ENCODE results near the gene WDR33.
"Not testable (repeated sequence)": the region's sequence is repeated elsewhere in the genome, so short reads cannot be mapped to it uniquely, and the experiment has no call there.

WDR33 gene

GRCh38 chr2:127829845-127830246 is 18.9 kb upstream of the WDR33 start:
- TF ChIP-seq EZH2 (IDR thresholded peaks at IDR 0.05; ENCODE audit: borderline replicate concordance, low read depth, low read length, severe bottlenecking) (no peak), CTCF (IDR thresholded peaks at IDR 0.05; ENCODE audit: borderline replicate concordance, extremely low read depth, low read length, poor library complexity, severe bottlenecking) (no peak)
- peak; percentile 86 for DNase-seq
- peaks cover 34% of the 10 kb centered on the region for H3K4me1 ChIP-seq (ENCODE audit: insufficient read depth, low read length)
- H3K4me2 ChIP-seq (ENCODE audit: insufficient read depth, low read length), result peak overlapping the region; percentile 54
- H3K9me3 ChIP-seq (ENCODE audit: insufficient read depth, low read length, severe bottlenecking), result peaks cover 12% of the 10 kb centered on the region
- no peak overlapping the region for H3K4me3 ChIP-seq (ENCODE audit: low read depth in 1 of 2, low read length in 2 of 2)
- no peak overlapping the region for H2AFZ ChIP-seq (ENCODE audit: low read depth, low read length)
- H3K27ac ChIP-seq (ENCODE audit: low read length), result peak overlapping the region; percentile 57
- ATAC-seq (ENCODE audit: insufficient read depth, low read depth), result peak; percentile 100
- no peaks in the 10 kb centered on the region for H3K36me3 ChIP-seq (ENCODE audit: insufficient read depth, low read length)
- H3K79me2 ChIP-seq (ENCODE audit: insufficient read depth, low read length), result no peaks in the 10 kb centered on the region
- no peaks in the 10 kb centered on the region for H3K27me3 ChIP-seq (ENCODE audit: insufficient read depth, low read length, poor library complexity)
- no peak overlapping the region for H3K9ac ChIP-seq (ENCODE audit: low read depth, low read length)
- peaks cover 11% of the 10 kb centered on the region; the same call in 1 of the 2 replicates for H4K20me1 ChIP-seq (ENCODE audit: insufficient read depth, low read length)

- not testable (repeated sequence) for H3K27ac ChIP-seq (ENCODE audit: low read length); H3K36me3 ChIP-seq (ENCODE audit: insufficient read depth, low read length); ATAC-seq (ENCODE audit: insufficient read depth, low read depth); H2AFZ ChIP-seq (ENCODE audit: low read depth, low read length); H3K79me2 ChIP-seq (ENCODE audit: insufficient read depth, low read length); H3K9ac ChIP-seq (ENCODE audit: low read depth, low read length); H3K27me3 ChIP-seq (ENCODE audit: insufficient read depth, low read length, poor library complexity); H3K4me3 ChIP-seq (ENCODE audit: low read depth in 1 of 2, low read length in 2 of 2); DNase-seq; H3K4me2 ChIP-seq (ENCODE audit: insufficient read depth, low read length)
- Histone ChIP-seq H3K4me1 (ENCODE audit: insufficient read depth, low read length) (peaks cover 34% of the 10 kb centered on the region), H3K9me3 (ENCODE audit: insufficient read depth, low read length, severe bottlenecking) (peaks cover 13% of the 10 kb centered on the region), H4K20me1 (ENCODE audit: insufficient read depth, low read length) (peaks cover 11% of the 10 kb centered on the region; the same call in 1 of the 2 replicates)
Observed at GRCh38 chr2:127826708-127827107, 15.7 kb upstream of the WDR33 start.

GRCh38 chr2:127826047-127826446 is 15.1 kb upstream of the WDR33 start:
- Histone ChIP-seq H4K20me1 (ENCODE audit: insufficient read depth, low read length) (peaks cover 6% of the 10 kb centered on the region; the same call in 1 of the 2 replicates), H3K27me3 (ENCODE audit: insufficient read depth, low read length, poor library complexity) (no peaks in the 10 kb centered on the region), H3K4me1 (ENCODE audit: insufficient read depth, low read length) (peaks cover 29% of the 10 kb centered on the region), H3K27ac (ENCODE audit: low read length) (no peak overlapping the region), H3K9me3 (ENCODE audit: insufficient read depth, low read length, severe bottlenecking) (peaks cover 19% of the 10 kb centered on the region), H2AFZ (ENCODE audit: low read depth, low read length) (no peak overlapping the region), H3K79me2 (ENCODE audit: insufficient read depth, low read length) (no peaks in the 10 kb centered on the region), H3K4me3 (ENCODE audit: low read depth in 1 of 2, low read length in 2 of 2) (no peak overlapping the region), H3K4me2 (ENCODE audit: insufficient read depth, low read length) (no peak overlapping the region), H3K36me3 (ENCODE audit: insufficient read depth, low read length) (no peaks in the 10 kb centered on the region), H3K9ac (ENCODE audit: low read depth, low read length) (no peak overlapping the region)
- no peak for ATAC-seq (ENCODE audit: insufficient read depth, low read depth)
- no peak for DNase-seq
- TF ChIP-seq EZH2 (IDR thresholded peaks at IDR 0.05; ENCODE audit: borderline replicate concordance, low read depth, low read length, severe bottlenecking) (no peak), CTCF (IDR thresholded peaks at IDR 0.05; ENCODE audit: borderline replicate concordance, extremely low read depth, low read length, poor library complexity, severe bottlenecking) (no peak)

GRCh38 chr2:127820080-127820668 is 9.2 kb upstream of the WDR33 start:
- peaks cover 24% of the 10 kb centered on the region for H3K9me3 ChIP-seq (ENCODE audit: insufficient read depth, low read length, severe bottlenecking)
- H3K4me2 ChIP-seq (ENCODE audit: insufficient read depth, low read length), result no peak overlapping the region
- no peaks in the 10 kb centered on the region for H3K79me2 ChIP-seq (ENCODE audit: insufficient read depth, low read length)
- peak; percentile 40; the same call in 1 of the 3 replicates for ATAC-seq (ENCODE audit: insufficient read depth, low read depth)
- no peak overlapping the region for H3K4me3 ChIP-seq (ENCODE audit: low read depth in 1 of 2, low read length in 2 of 2)
- TF ChIP-seq EZH2 (IDR thresholded peaks at IDR 0.05; ENCODE audit: borderline replicate concordance, low read depth, low read length, severe bottlenecking), result no peak
- no peak overlapping the region for H2AFZ ChIP-seq (ENCODE audit: low read depth, low read length)
- no peaks in the 10 kb centered on the region for H3K36me3 ChIP-seq (ENCODE audit: insufficient read depth, low read length)
- no peak overlapping the region for H3K9ac ChIP-seq (ENCODE audit: low read depth, low read length)
- H3K27ac ChIP-seq (ENCODE audit: low read length), result no peak overlapping the region
- H4K20me1 ChIP-seq (ENCODE audit: insufficient read depth, low read length), result no peaks in the 10 kb centered on the region
- no peaks in the 10 kb centered on the region for H3K27me3 ChIP-seq (ENCODE audit: insufficient read depth, low read length, poor library complexity)
- DNase-seq, result peak; percentile 28
- H3K4me1 ChIP-seq (ENCODE audit: insufficient read depth, low read length), result no peaks in the 10 kb centered on the region

All from DND-41 (cell line).